NCI-H82 treated with DMSO at 0.1 percent for 48 hours (cell line): ENCODE data around the gene CPN1.

Source experiments
- DNase-seq: peaks from one replicate; lab custom pipeline; 2025; ENCODE audit not compliant: unreplicated experiment; lab: John Stamatoyannopoulos, UW

The CPN1 gene

GRCh38 chr10:99999319-100000108 lies 82.2 kb downstream of the CPN1 start:
- no peak for DNase-seq

- DNase-seq, result no peak
Observed at GRCh38 chr10:99998889-99999288, 82.8 kb downstream of the CPN1 start.

GRCh38 chr10:99996671-99997648 lies 84.7 kb downstream of the CPN1 start:
- peak; percentile 37 for DNase-seq

GRCh38 chr10:99995713-99996112 lies 86.0 kb downstream of the CPN1 start:
- DNase-seq, result no peak

GRCh38 chr10:99995269-99995668 lies 86.4 kb downstream of the CPN1 start:
- DNase-seq, result no peak

- no peak for DNase-seq
Observed at GRCh38 chr10:99994801-99995200, 86.9 kb downstream of the CPN1 start.

- no peak for DNase-seq
Observed at GRCh38 chr10:99993701-99994689, 87.7 kb downstream of the CPN1 start.
